H1 (cell line): ENCODE results near the gene PPP1R1C. TPM values are rescaled to one million over a fixed set of nuclear protein-coding genes. Genes with fewer than 3 reads are reported as not detected.

Experiments
- FOSL1 ChIP-seq: IDR thresholded peaks from 2 replicates; pipeline ENCODE4 v1.6.1; 2011; ENCODE audit warnings: mild to moderate bottlenecking, low read depth, low read length, moderate library complexity; ENCODE audit not compliant: insufficient read depth
- SUZ12 ChIP-seq: fragments of 200-600 bp; sonication (generic); IDR thresholded peaks from 2 replicates; pipeline ENCODE4 v1.6.1; 2012; ENCODE audit warnings: mild to moderate bottlenecking, inconsistent platforms, low read length, moderate library complexity, mixed read lengths
- polyA plus RNA-seq, 7 experiments: library from polyadenylated mRNA; depleted of rRNA in 3 of 7; stranded (reverse) in 5 of 7; unstranded in 2 of 7; fragments of >200 nt in 5 of 7; fragments of 200-250 nt in 2 of 7; gene quantifications; 1 replicate in 5 of 7; 2 replicates in 1 of 7; 4 replicates in 1 of 7; pipeline versions ENCODE4 v1.2.1 to v1.2.3, GENCODE V29; 2011 to 2013; ENCODE audit warnings: missing spikeins in 2 of 7, mixed read lengths in 2 of 7
- total RNA-seq: library from RNA; stranded (reverse); fragmentation: NEBNext Ultra II Directional; extraction: Animal tissue kit (Norgen Biotek cat#: 25700); gene quantifications from 2 replicates; pipeline ENCODE4 v1.2.1, GENCODE V29; 2021

Gene PPP1R1C
- total and polyA plus RNA-seq, 2 of the 8 experiments (the other 6 are each of a cell fraction or from before 2014, with no cell fraction given) = 1.3 to 5.3 TPM

- TF ChIP-seq FOSL1 (no peak), SUZ12 (no peak)
Measured at GRCh38 chr2:181943411-181944124, 42.1 kb upstream of the PPP1R1C start (continued).
